22Rv1 (cell line): ENCODE data around the gene ARPC2.

ENCODE experiments used
- H3K27ac ChIP-seq: fragments of 450-650 bp; 2 replicates; pipeline ENCODE4 v1.5.1; 2017
- ZFX ChIP-seq: fragments of 450-650 bp; IDR thresholded peaks from 2 replicates; pipeline ENCODE4 v1.6.1; 2017; ENCODE audit warnings: antibody characterized with exemption, borderline replicate concordance
- TF ChIP-seq, protein P1 (sequence below): fragments of 450-650 bp; IDR thresholded peaks from 2 replicates; pipeline ENCODE4 v1.5.1; 2017; ENCODE audit warnings: mild to moderate bottlenecking

The ARPC2 gene

GRCh38 chr2:218276986-218277755, 60.2 kb downstream of the ARPC2 start:
- H3K27ac ChIP-seq, result 0 out of 2 replicates have a peak overlapping the region, but pooled peaks have one; percentile 22
- TF ChIP-seq ZFX, result no peak
- TF ChIP-seq, protein P1, sequence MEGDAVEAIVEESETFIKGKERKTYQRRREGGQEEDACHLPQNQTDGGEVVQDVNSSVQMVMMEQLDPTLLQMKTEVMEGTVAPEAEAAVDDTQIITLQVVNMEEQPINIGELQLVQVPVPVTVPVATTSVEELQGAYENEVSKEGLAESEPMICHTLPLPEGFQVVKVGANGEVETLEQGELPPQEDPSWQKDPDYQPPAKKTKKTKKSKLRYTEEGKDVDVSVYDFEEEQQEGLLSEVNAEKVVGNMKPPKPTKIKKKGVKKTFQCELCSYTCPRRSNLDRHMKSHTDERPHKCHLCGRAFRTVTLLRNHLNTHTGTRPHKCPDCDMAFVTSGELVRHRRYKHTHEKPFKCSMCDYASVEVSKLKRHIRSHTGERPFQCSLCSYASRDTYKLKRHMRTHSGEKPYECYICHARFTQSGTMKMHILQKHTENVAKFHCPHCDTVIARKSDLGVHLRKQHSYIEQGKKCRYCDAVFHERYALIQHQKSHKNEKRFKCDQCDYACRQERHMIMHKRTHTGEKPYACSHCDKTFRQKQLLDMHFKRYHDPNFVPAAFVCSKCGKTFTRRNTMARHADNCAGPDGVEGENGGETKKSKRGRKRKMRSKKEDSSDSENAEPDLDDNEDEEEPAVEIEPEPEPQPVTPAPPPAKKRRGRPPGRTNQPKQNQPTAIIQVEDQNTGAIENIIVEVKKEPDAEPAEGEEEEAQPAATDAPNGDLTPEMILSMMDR, result peak; percentile 25; the same call in 1 of the 2 replicates

DNA sequence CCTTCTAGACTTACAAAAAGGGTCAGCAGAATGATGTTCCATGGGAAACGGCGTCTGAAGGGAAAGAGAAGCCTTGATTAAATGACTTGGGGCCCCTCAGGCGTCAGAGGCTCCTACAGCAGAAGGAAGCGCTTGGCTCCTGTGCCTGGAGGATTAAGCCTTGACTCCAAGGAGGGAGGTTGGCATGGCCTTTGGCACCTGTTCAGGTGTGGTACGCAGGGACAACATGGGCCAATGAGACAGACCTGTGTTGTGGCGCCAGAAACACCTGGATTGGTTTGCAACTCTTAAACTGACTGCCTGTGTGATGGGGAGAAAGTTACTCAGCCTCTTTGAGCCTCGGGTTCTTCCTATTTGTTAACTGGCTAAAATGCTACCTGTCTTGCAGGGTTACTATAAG, 60.9 kb downstream of the ARPC2 start:
- H3K27ac ChIP-seq, result 0 out of 2 replicates have a peak overlapping the region, but pooled peaks have one; percentile 4
- no peak for TF ChIP-seq ZFX
- TF ChIP-seq, protein P1, result no peak

DNA sequence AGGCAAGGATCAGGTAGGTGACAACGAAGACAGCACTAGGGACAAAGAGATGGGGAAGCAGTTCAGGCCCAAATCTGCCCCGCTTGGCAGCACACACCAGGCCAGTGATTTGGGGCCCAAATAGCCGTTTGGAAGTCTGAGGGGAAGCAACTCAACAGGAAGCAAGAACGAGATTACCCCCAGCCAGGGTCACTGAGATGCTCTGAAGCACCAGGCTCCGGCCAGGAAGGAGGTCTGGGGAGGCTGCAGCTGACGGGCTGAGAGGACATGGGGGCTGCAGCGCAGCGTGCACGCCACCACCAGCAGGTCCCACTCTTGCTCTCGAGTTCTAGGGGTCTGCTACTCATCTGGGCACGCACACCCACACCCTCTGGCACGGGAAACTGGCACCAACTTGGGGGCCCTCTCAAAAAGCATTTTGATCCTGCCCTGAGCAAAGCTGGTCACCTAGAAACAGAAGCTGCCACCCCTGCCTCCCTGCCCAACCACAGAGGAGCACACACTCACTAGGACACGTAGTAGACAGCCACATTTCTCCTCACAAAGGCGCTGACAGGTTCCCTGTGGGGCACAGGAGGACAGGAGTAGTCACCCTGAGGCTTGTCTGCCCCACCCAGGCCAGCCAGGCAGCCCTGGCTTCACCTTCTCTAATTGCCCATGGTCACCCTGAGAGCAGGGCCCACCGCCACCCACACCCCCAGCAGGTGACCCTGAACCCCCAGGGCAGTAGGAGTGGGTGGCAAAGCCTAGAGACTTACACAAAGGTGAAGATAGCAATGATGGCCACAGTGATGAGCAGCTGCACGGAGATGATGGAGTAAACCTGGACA, 61.8 kb downstream of the ARPC2 start:
- TF ChIP-seq ZFX, result no peak
- TF ChIP-seq, protein P1, result no peak
- H3K27ac ChIP-seq, result 0 out of 2 replicates have a peak overlapping the region, but pooled peaks have one; percentile 4

GRCh38 chr2:218280260-218280870, 63.4 kb downstream of the ARPC2 start:
- no peak overlapping the region for H3K27ac ChIP-seq
- TF ChIP-seq, protein P1, result no peak
- no peak for TF ChIP-seq ZFX

- no peak for TF ChIP-seq ZFX
- TF ChIP-seq, protein P1, result no peak
- peak overlapping the region; percentile 35; the same call in 1 of the 2 replicates for H3K27ac ChIP-seq
Observed at GRCh38 chr2:218281449-218281848, 64.5 kb downstream of the ARPC2 start.

- peak overlapping the region; percentile 35 for H3K27ac ChIP-seq
- TF ChIP-seq ZFX, result no peak
- TF ChIP-seq, protein P1, result no peak
Observed at GRCh38 chr2:218282173-218282991, 65.4 kb downstream of the ARPC2 start.
